Activated T-cell treated with anti-CD3 and anti-CD28 coated beads, Interleukin-2, amount 50 U/mL, for 72 hours (primary cell): Measurements from ENCODE around the gene SMCO2. TPM values are rescaled to one million over a fixed set of nuclear protein-coding genes. Genes with fewer than 3 reads are reported as not detected.

ENCODE experiments used
- ATAC-seq, 2 donors: fragments of 150-1000 bp; cut with Tn5 transposase; replicated peaks in 1 of 2; 2 replicates each; pipeline ENCODE4 v1.10.0; 2021; ENCODE audit warnings: moderate library complexity in 2 of 2, mild to moderate bottlenecking in 1 of 2
- DNase-seq, 2 donors: peaks; one replicate each; pipeline ENCODE4 v3.0.0; 2021 to 2022; ENCODE audit warnings: mixed read lengths in 1 of 2
- H3K27ac Mint-ChIP-seq: one replicate; pipeline ENCODE4 v1.8.0; 2022; ENCODE audit warnings: mild to moderate bottlenecking, moderate library complexity, mixed read lengths
- H3K27me3 Mint-ChIP-seq: one replicate; pipeline ENCODE4 v1.8.0; 2022; ENCODE audit warnings: low read depth, mixed read lengths
- H3K36me3 Mint-ChIP-seq, 2 donors: one replicate each; pipeline ENCODE4 v1.8.0; 2022; ENCODE audit warnings: mixed read lengths in 2 of 2, mild to moderate bottlenecking in 1 of 2; ENCODE audit not compliant: insufficient read depth in 2 of 2
- H3K4me1 Mint-ChIP-seq: one replicate; pipeline ENCODE4 v1.8.0; 2022; ENCODE audit warnings: low read depth, mixed read lengths
- H3K4me3 Mint-ChIP-seq, 2 donors: one replicate each; pipeline ENCODE4 v1.8.0; 2022; ENCODE audit warnings: mild to moderate bottlenecking in 2 of 2, mixed read lengths in 2 of 2, moderate library complexity in 2 of 2
- H3K9me3 Mint-ChIP-seq, 2 donors: one replicate each; pipeline ENCODE4 v1.8.0; 2022; ENCODE audit warnings: mixed read lengths in 2 of 2
- total RNA-seq, 2 donors: library from RNA; stranded (reverse); gene quantifications; one replicate each; pipeline ENCODE4 v1.2.3, GENCODE V29; 2022

Gene SMCO2
- total RNA-seq, 2 donors from 2014 or later = 0.55 to 0.72 TPM

- Mint-ChIP-seq H3K4me1 (peaks cover 45% of the 10 kb centered on the region), H3K36me3 (peaks cover 0 to 1% of the 10 kb centered on the region in 2 donors), H3K4me3 (peak overlapping the region; percentile 11 to 83), H3K9me3 (peaks cover 0 to 2% of the 10 kb centered on the region in 2 donors), H3K27ac (peak overlapping the region; percentile 51), H3K27me3 (peaks cover 12% of the 10 kb centered on the region)
- ATAC-seq (peak; percentile 16 to 49), DNase-seq (no peak)
Observed at GRCh38 chr12:27462151-27462694, 15.7 kb downstream of the SMCO2 start.

GRCh38 chr12:27462851-27463250, 16.3 kb downstream of the SMCO2 start:
- peaks cover 39% of the 10 kb centered on the region for H3K4me1 Mint-ChIP-seq

DNA sequence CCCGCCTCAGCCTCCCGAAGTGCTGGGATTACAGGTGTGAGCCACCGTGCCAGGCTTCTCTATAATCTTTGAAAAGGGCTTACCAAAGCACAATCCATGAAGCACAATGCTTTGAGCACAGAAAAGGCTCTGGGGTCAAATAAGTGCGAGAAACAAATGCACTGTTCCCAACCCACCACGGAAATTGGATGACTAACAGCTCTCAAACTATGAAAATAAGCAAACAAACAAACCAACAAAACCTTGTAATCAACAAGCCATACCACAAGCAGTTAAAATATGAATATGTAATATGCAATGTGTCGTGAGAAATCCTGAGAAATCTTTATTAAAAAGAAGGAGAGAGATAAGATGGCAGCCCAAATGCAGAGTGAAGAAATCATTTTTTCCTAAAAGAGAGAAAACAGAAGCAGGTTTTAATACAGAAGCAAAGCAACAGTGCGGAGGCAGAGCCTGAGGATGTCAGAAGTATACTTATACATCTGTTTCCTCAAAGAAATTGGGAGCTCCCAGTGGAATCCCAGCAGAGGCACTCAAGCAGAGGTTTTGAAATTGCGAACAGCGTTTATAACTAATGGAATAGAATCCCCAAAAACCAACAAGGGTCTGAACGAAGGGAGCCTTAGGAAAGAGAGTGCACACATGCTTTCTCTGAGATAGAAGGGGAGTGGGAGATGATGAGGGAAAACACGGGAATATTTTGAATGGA, 17.1 kb downstream of the SMCO2 start:
- DNase-seq (no peak), ATAC-seq (no peak)
- Mint-ChIP-seq H3K27ac (peak overlapping the region; percentile 13), H3K4me1 (peaks cover 39% of the 10 kb centered on the region), H3K4me3 (no peak overlapping the region), H3K9me3 (peaks cover 0 to 2% of the 10 kb centered on the region in 2 donors), H3K27me3 (peaks cover 12% of the 10 kb centered on the region), H3K36me3 (peaks cover 0 to 1% of the 10 kb centered on the region in 2 donors)

More at GRCh38 chr12:27462851-27463250, 16.3 kb downstream of the SMCO2 start:
- no peak for ATAC-seq
- no peak overlapping the region for H3K27ac Mint-ChIP-seq
- H3K27me3 Mint-ChIP-seq = peaks cover 12% of the 10 kb centered on the region
- no peak overlapping the region for H3K4me3 Mint-ChIP-seq
- peaks cover 0 to 1% of the 10 kb centered on the region in 2 donors for H3K36me3 Mint-ChIP-seq
- no peak for DNase-seq
- H3K9me3 Mint-ChIP-seq = peaks cover 0 to 2% of the 10 kb centered on the region in 2 donors

DNA sequence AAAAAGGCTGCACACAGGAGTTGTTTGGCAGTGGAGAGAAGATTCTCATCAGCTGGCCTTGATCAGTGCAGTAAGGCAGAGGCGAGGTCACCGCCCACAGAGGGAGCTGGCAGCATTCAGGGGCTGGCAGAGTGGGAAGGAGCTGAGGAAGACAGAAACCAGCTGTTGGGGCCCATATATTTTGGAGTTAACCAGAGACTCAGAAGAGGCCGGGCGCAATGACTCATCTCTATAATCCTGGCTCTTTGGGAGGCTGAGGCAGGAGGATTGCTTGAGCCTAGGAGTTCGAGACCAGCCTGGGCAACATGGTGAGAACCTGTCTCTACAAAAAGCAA, 17.7 kb downstream of the SMCO2 start:
- ATAC-seq = peak; percentile 20 to 43
- Mint-ChIP-seq H3K36me3 (peaks cover 0 to 1% of the 10 kb centered on the region in 2 donors), H3K4me1 (peaks cover 39% of the 10 kb centered on the region), H3K4me3 (no peak overlapping the region), H3K9me3 (peaks cover 0 to under 1% of the 10 kb centered on the region in 2 donors), H3K27ac (no peak overlapping the region), H3K27me3 (peaks cover 12% of the 10 kb centered on the region)
- peak; percentile 19 to 31 for DNase-seq

DNA sequence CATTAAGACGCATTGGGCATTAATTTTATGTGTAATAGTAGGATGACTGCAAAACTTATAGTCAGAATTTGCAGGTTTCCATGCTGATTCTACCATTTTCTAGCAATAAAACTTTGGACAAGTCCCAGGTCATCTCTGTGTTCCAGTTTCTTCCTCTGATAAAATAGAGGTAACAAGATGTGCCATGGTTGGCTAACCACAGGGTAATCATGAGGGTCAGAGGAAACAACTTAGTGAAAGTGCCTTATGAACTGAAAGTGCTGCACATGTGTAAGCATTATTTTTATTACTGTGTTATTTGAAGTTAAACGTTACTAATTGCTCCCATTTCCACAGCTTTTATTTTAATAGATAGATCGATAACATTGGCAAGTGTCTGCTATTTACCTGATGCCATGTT, 21.1 kb downstream of the SMCO2 start:
- H3K4me1 Mint-ChIP-seq = peaks cover 13% of the 10 kb centered on the region
- H3K36me3 Mint-ChIP-seq = peaks cover 0 to 1% of the 10 kb centered on the region in 2 donors
- DNase-seq (no peak), ATAC-seq (no peak)
- no peaks in the 10 kb centered on the region for H3K9me3 Mint-ChIP-seq
- H3K27me3 Mint-ChIP-seq = peaks cover 12% of the 10 kb centered on the region
- H3K27ac Mint-ChIP-seq = no peak overlapping the region
- no peak overlapping the region for H3K4me3 Mint-ChIP-seq

DNA sequence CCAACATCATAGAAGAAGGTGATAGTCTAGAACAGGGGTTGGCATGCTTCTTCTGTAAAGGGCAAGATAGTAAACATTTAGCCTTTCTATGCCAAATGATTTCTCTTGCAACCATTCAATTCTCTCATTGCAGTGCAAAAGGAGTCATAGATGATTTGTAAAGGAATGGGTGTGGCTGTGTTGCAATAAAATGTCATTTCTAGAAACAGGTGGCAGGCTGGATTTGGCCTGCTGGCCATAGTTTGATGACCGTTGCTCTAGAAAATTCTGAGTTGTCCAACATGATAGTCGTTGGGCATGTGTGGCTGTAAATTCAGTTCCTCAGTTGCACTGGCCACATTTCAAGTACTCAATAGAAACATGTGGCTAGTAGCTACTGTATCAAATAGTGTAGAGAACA, 21.7 kb downstream of the SMCO2 start:
- H3K27ac Mint-ChIP-seq = no peak overlapping the region
- DNase-seq (no peak), ATAC-seq (no peak)
- peaks cover 0 to 1% of the 10 kb centered on the region in 2 donors for H3K36me3 Mint-ChIP-seq
- peaks cover 11% of the 10 kb centered on the region for H3K4me1 Mint-ChIP-seq
- peaks cover 15% of the 10 kb centered on the region for H3K27me3 Mint-ChIP-seq
- H3K9me3 Mint-ChIP-seq = no peaks in the 10 kb centered on the region
- no peak overlapping the region for H3K4me3 Mint-ChIP-seq

GRCh38 chr12:27469176-27469736, 22.7 kb downstream of the SMCO2 start:
- ATAC-seq (no peak), DNase-seq (no peak)
- Mint-ChIP-seq H3K4me1 (peaks cover 1% of the 10 kb centered on the region), H3K27me3 (peaks cover 22% of the 10 kb centered on the region), H3K27ac (no peak overlapping the region), H3K36me3 (peaks cover 0 to 1% of the 10 kb centered on the region in 2 donors), H3K4me3 (no peak overlapping the region), H3K9me3 (peaks cover 0 to 1% of the 10 kb centered on the region in 2 donors)

DNA sequence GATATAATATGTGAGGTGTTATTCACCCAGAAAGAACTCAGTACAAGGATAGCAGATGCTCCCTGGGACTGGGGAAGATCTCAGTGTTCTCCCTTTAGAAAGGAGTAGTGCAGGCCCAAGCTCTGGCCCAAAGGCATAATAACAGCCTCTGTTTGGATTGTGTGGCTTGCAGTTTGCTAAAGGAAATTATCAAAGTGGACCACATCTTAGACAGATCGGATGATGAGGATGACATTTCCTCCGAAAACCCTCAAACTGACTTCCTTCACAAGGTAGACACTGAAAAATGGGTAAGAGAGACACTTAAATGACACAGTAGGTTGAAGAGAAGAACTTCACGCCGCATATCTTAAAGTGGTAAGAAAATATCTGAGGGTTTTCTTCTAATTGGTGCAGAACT, 26.1 kb downstream of the SMCO2 start:
- Mint-ChIP-seq H3K27ac (no peak overlapping the region), H3K4me1 (no peaks in the 10 kb centered on the region), H3K27me3 (peaks cover 14% of the 10 kb centered on the region), H3K4me3 (no peak overlapping the region), H3K9me3 (peaks cover 11 to 13% of the 10 kb centered on the region in 2 donors), H3K36me3 (peaks cover 15 to 17% of the 10 kb centered on the region in 2 donors)
- DNase-seq = no peak
- no peak for ATAC-seq

- peaks cover 16 to 17% of the 10 kb centered on the region in 2 donors for H3K9me3 Mint-ChIP-seq
- no peak overlapping the region for H3K4me3 Mint-ChIP-seq
- ATAC-seq (no peak), DNase-seq (no peak)
- no peak overlapping the region for H3K27ac Mint-ChIP-seq
- peaks cover 14% of the 10 kb centered on the region for H3K27me3 Mint-ChIP-seq
- H3K36me3 Mint-ChIP-seq = peaks cover 20 to 23% of the 10 kb centered on the region in 2 donors
- no peaks in the 10 kb centered on the region for H3K4me1 Mint-ChIP-seq
Observed at GRCh38 chr12:27474344-27474743, 27.8 kb downstream of the SMCO2 start.

- Mint-ChIP-seq H3K9me3 (peaks cover 16 to 22% of the 10 kb centered on the region in 2 donors), H3K4me3 (no peak overlapping the region), H3K27me3 (peaks cover 14% of the 10 kb centered on the region), H3K36me3 (peaks cover 20 to 29% of the 10 kb centered on the region in 2 donors), H3K27ac (no peak overlapping the region), H3K4me1 (no peaks in the 10 kb centered on the region)
- DNase-seq (no peak), ATAC-seq (no peak)
Observed at GRCh38 chr12:27477049-27477448, 30.5 kb downstream of the SMCO2 start.

- Mint-ChIP-seq H3K4me3 (no peak overlapping the region), H3K36me3 (peaks cover 20 to 29% of the 10 kb centered on the region in 2 donors), H3K4me1 (no peaks in the 10 kb centered on the region), H3K27ac (no peak overlapping the region), H3K9me3 (peaks cover 16 to 20% of the 10 kb centered on the region in 2 donors), H3K27me3 (peaks cover 4% of the 10 kb centered on the region)
- DNase-seq (no peak), ATAC-seq (no peak)
Observed at GRCh38 chr12:27478949-27479348, 32.4 kb downstream of the SMCO2 start.

- no peaks in the 10 kb centered on the region for H3K27me3 Mint-ChIP-seq
Observed at GRCh38 chr12:27480016-27480415, 33.5 kb downstream of the SMCO2 start.

GRCh38 chr12:27486961-27487360, 40.4 kb downstream of the SMCO2 start:
- Mint-ChIP-seq H3K4me3 (no peak overlapping the region), H3K4me1 (no peaks in the 10 kb centered on the region), H3K9me3 (peaks cover 0 to 3% of the 10 kb centered on the region in 2 donors), H3K27me3 (peaks cover 17% of the 10 kb centered on the region), H3K27ac (no peak overlapping the region), H3K36me3 (peaks cover 0 to 3% of the 10 kb centered on the region in 2 donors)
- ATAC-seq (no peak), DNase-seq (no peak)

More at GRCh38 chr12:27480016-27480415, 33.5 kb downstream of the SMCO2 start:
- Mint-ChIP-seq H3K4me3 (no peak overlapping the region), H3K27ac (no peak overlapping the region), H3K4me1 (no peaks in the 10 kb centered on the region), H3K9me3 (peaks cover 16 to 20% of the 10 kb centered on the region in 2 donors), H3K36me3 (peaks cover 17 to 29% of the 10 kb centered on the region in 2 donors)
- DNase-seq = no peak
- no peak for ATAC-seq
